Epithelial cell of prostate (primary cell): ENCODE data around the gene IL17B.

Experiments
- DNase-seq: peaks from one replicate; pipeline ENCODE4 v3.0.0-alpha.2; 2011; ENCODE audit warnings: low read depth, low spot score
- H3K27ac ChIP-seq: fragments of 450-650 bp; 2 replicates; pipeline ENCODE4 v1.5.1; 2017; ENCODE audit warnings: mild to moderate bottlenecking

IL17B gene

GRCh38 chr5:149415066-149415967 is 36.2 kb upstream of the IL17B start:
- DNase-seq, result no peak
- H3K27ac ChIP-seq, result no peak overlapping the region

GRCh38 chr5:149414405-149415065 is 35.4 kb upstream of the IL17B start:
- DNase-seq, result no peak
- no peak overlapping the region for H3K27ac ChIP-seq

- no peak overlapping the region for H3K27ac ChIP-seq
- no peak for DNase-seq
Measured at GRCh38 chr5:149413477-149414210, 34.6 kb upstream of the IL17B start.

GRCh38 chr5:149412783-149413476 is 33.8 kb upstream of the IL17B start:
- no peak overlapping the region for H3K27ac ChIP-seq
- DNase-seq, result no peak

- no peak for DNase-seq
- H3K27ac ChIP-seq, result no peak overlapping the region
Measured at GRCh38 chr5:149411738-149412519, 32.8 kb upstream of the IL17B start.

GRCh38 chr5:149410721-149411432 is 31.8 kb upstream of the IL17B start:
- DNase-seq, result no peak

GRCh38 chr5:149410071-149410470 is 31.0 kb upstream of the IL17B start:
- no peak for DNase-seq
- H3K27ac ChIP-seq, result no peak overlapping the region

More at GRCh38 chr5:149410721-149411432, 31.8 kb upstream of the IL17B start:
- no peak overlapping the region for H3K27ac ChIP-seq

GRCh38 chr5:149409268-149409948 is 30.3 kb upstream of the IL17B start:
- DNase-seq, result no peak
- H3K27ac ChIP-seq, result no peak overlapping the region

GRCh38 chr5:149408252-149409099 is 29.4 kb upstream of the IL17B start:
- H3K27ac ChIP-seq, result no peak overlapping the region
- no peak for DNase-seq

GRCh38 chr5:149407323-149408251 is 28.5 kb upstream of the IL17B start:
- H3K27ac ChIP-seq, result no peak overlapping the region
- DNase-seq, result no peak

GRCh38 chr5:149406979-149407306 is 27.9 kb upstream of the IL17B start:
- H3K27ac ChIP-seq, result no peak overlapping the region
- DNase-seq, result no peak

GRCh38 chr5:149406203-149406978 is 27.3 kb upstream of the IL17B start:
- DNase-seq, result no peak
- H3K27ac ChIP-seq, result no peak overlapping the region

GRCh38 chr5:149405550-149406202 is 26.6 kb upstream of the IL17B start:
- DNase-seq, result no peak
- H3K27ac ChIP-seq, result no peak overlapping the region

- H3K27ac ChIP-seq, result no peak overlapping the region
- DNase-seq, result no peak
Measured at GRCh38 chr5:149404746-149405549, 25.9 kb upstream of the IL17B start.
